Stimulated activated effector memory CD8-positive, alpha-beta T cell treated with anti-CD3 and anti-CD28 coated beads, Interleukin-12 subunit alpha, Interleukin-12 subunit beta, amount 100 ng/mL, for 72 hours (primary cell): ENCODE measurements around the gene UBXN6.

Source experiments
- ATAC-seq: fragments of 150-1000 bp; cut with Tn5 transposase; 2 replicates; pipeline ENCODE4 v1.10.0; 2021
- DNase-seq, 2 donors: peaks; one replicate each; pipeline ENCODE4 v3.0.0; 2021 to 2022; ENCODE audit warnings: low spot score in 2 of 2
- H3K27ac Mint-ChIP-seq: one replicate; pipeline ENCODE4 v1.8.0; 2022; ENCODE audit warnings: mild to moderate bottlenecking, mixed read lengths
- H3K36me3 Mint-ChIP-seq: one replicate; pipeline ENCODE4 v1.8.0; 2022; ENCODE audit warnings: mild to moderate bottlenecking, mixed read lengths
- H3K4me1 Mint-ChIP-seq: one replicate; pipeline ENCODE4 v1.8.0; 2022; ENCODE audit warnings: mixed read lengths
- H3K4me3 Mint-ChIP-seq: one replicate; pipeline ENCODE4 v1.8.0; 2022; ENCODE audit warnings: mild to moderate bottlenecking, mixed read lengths
- H3K9me3 Mint-ChIP-seq: one replicate; pipeline ENCODE4 v1.8.0; 2022; ENCODE audit warnings: mixed read lengths

Gene UBXN6

GRCh38 chr19:4416268-4416667 is 41.3 kb downstream of the UBXN6 start:
- Mint-ChIP-seq H3K27ac (no peak overlapping the region), H3K4me3 (no peak overlapping the region)

GRCh38 chr19:4415352-4415751 is 42.2 kb downstream of the UBXN6 start:
- Mint-ChIP-seq H3K36me3 (peaks cover 88% of the 10 kb centered on the region), H3K4me1 (no peaks in the 10 kb centered on the region), H3K9me3 (no peaks in the 10 kb centered on the region), H3K27ac (no peak overlapping the region), H3K4me3 (no peak overlapping the region)
- ATAC-seq (no peak), DNase-seq (no peak)

More at GRCh38 chr19:4416268-4416667, 41.3 kb downstream of the UBXN6 start:
- Mint-ChIP-seq H3K36me3 (peaks cover 88% of the 10 kb centered on the region), H3K9me3 (no peaks in the 10 kb centered on the region), H3K4me1 (no peaks in the 10 kb centered on the region)
- ATAC-seq (no peak), DNase-seq (no peak)

- Mint-ChIP-seq H3K36me3 (peaks cover 90% of the 10 kb centered on the region), H3K27ac (no peak overlapping the region), H3K4me1 (no peaks in the 10 kb centered on the region), H3K4me3 (no peak overlapping the region), H3K9me3 (no peaks in the 10 kb centered on the region)
- ATAC-seq: no peak
- no peak for DNase-seq
These were observed 42.7 kb downstream of the UBXN6 start for GRCh38 chr19:4414800-4415321.

- Mint-ChIP-seq H3K4me3 (no peak overlapping the region), H3K27ac (no peak overlapping the region), H3K9me3 (no peaks in the 10 kb centered on the region), H3K4me1 (no peaks in the 10 kb centered on the region), H3K36me3 (peaks cover 90% of the 10 kb centered on the region)
- no peak for DNase-seq
- no peak for ATAC-seq
These were observed 43.3 kb downstream of the UBXN6 start for GRCh38 chr19:4414144-4414799.

- H3K9me3 Mint-ChIP-seq: no peaks in the 10 kb centered on the region
- H3K27ac Mint-ChIP-seq: no peak overlapping the region
- DNase-seq: no peak
- no peak for ATAC-seq
- no peak overlapping the region for H3K4me3 Mint-ChIP-seq
- peaks cover 90% of the 10 kb centered on the region for H3K36me3 Mint-ChIP-seq
- H3K4me1 Mint-ChIP-seq: no peaks in the 10 kb centered on the region
These were observed 44.0 kb downstream of the UBXN6 start for GRCh38 chr19:4413588-4413987.

GRCh38 chr19:4409123-4409933 is 48.3 kb downstream of the UBXN6 start:
- no peak overlapping the region for H3K4me3 Mint-ChIP-seq
- H3K27ac Mint-ChIP-seq: no peak overlapping the region
- H3K4me1 Mint-ChIP-seq: peaks cover 4% of the 10 kb centered on the region
- DNase-seq (no peak), ATAC-seq (no peak)
- peaks cover 99% of the 10 kb centered on the region for H3K36me3 Mint-ChIP-seq
- H3K9me3 Mint-ChIP-seq: no peaks in the 10 kb centered on the region

- ATAC-seq (no peak), DNase-seq (no peak)
- Mint-ChIP-seq H3K9me3 (no peaks in the 10 kb centered on the region), H3K4me3 (no peak overlapping the region), H3K27ac (no peak overlapping the region), H3K36me3 (peaks cover 92% of the 10 kb centered on the region), H3K4me1 (peaks cover 18% of the 10 kb centered on the region)
These were observed 51.0 kb downstream of the UBXN6 start for GRCh38 chr19:4406626-4407025.

GRCh38 chr19:4405977-4406376 is 51.6 kb downstream of the UBXN6 start:
- no peak overlapping the region for H3K27ac Mint-ChIP-seq
- ATAC-seq (no peak), DNase-seq (no peak)
- H3K4me3 Mint-ChIP-seq: no peak overlapping the region
- no peaks in the 10 kb centered on the region for H3K9me3 Mint-ChIP-seq
- H3K4me1 Mint-ChIP-seq: peaks cover 24% of the 10 kb centered on the region
- H3K36me3 Mint-ChIP-seq: peaks cover 86% of the 10 kb centered on the region

GRCh38 chr19:4403005-4403761 is 54.4 kb downstream of the UBXN6 start:
- Mint-ChIP-seq H3K9me3 (no peaks in the 10 kb centered on the region), H3K4me3 (peak overlapping the region; percentile 97), H3K4me1 (peaks cover 38% of the 10 kb centered on the region), H3K27ac (peak overlapping the region; percentile 94), H3K36me3 (peaks cover 78% of the 10 kb centered on the region)
- ATAC-seq (no peak), DNase-seq (no peak)

GRCh38 chr19:4402171-4403004 is 55.2 kb downstream of the UBXN6 start, which contains the start of gene CHAF1A:
Gene CHAF1A, plus strand, starts transcription at chr19:4402640. Its CDS starts 123 bp downstream, at chr19:4402763.
- Mint-ChIP-seq H3K9me3 (no peaks in the 10 kb centered on the region), H3K4me1 (peaks cover 42% of the 10 kb centered on the region), H3K36me3 (peaks cover 76% of the 10 kb centered on the region), H3K4me3 (peak within 1 kb of the TSS; percentile 97), H3K27ac (peak within 1 kb of the TSS; percentile 94)
- ATAC-seq (peak; percentile 94), DNase-seq (peak; percentile 99)

- Mint-ChIP-seq H3K4me1 (peaks cover 47% of the 10 kb centered on the region), H3K36me3 (peaks cover 76% of the 10 kb centered on the region), H3K4me3 (peak overlapping the region; percentile 97), H3K9me3 (no peaks in the 10 kb centered on the region), H3K27ac (peak overlapping the region; percentile 94)
- ATAC-seq (no peak), DNase-seq (no peak)
These were observed 55.8 kb downstream of the UBXN6 start for GRCh38 chr19:4401769-4402170.

GRCh38 chr19:4400135-4400936 is 57.3 kb downstream of the UBXN6 start, which contains the start of gene SH3GL1:
Gene SH3GL1, minus strand, starts transcription at chr19:4400547. Its CDS starts 179 bp downstream, at chr19:4400368.
- Mint-ChIP-seq H3K36me3 (peaks cover 76% of the 10 kb centered on the region), H3K9me3 (no peaks in the 10 kb centered on the region), H3K4me3 (peak within 1 kb of the TSS; percentile 97), H3K27ac (peak within 1 kb of the TSS; percentile 95), H3K4me1 (peaks cover 54% of the 10 kb centered on the region)
- DNase-seq (peak; percentile 96), ATAC-seq (peak; percentile 79)

- peak; percentile 5 for ATAC-seq
- H3K4me3 Mint-ChIP-seq: peak overlapping the region; percentile 97
- DNase-seq: no peak
- H3K36me3 Mint-ChIP-seq: peaks cover 76% of the 10 kb centered on the region
- H3K4me1 Mint-ChIP-seq: peaks cover 56% of the 10 kb centered on the region
- H3K27ac Mint-ChIP-seq: peak overlapping the region; percentile 95
- no peaks in the 10 kb centered on the region for H3K9me3 Mint-ChIP-seq
These were observed 57.8 kb downstream of the UBXN6 start for GRCh38 chr19:4399812-4400134.
